Stimulated activated CD8-positive, alpha-beta memory T cell treated with anti-CD3 and anti-CD28 coated beads, Interleukin-4, amount 100 ng/mL, for 48 hours (primary cell): ENCODE results near the gene WDFY2.
A peak's percentile ranks its signal among the peaks of the same experiment; 100 is the strongest.

Source experiments
- DNase-seq: peaks from one replicate; pipeline ENCODE4 v3.0.0-alpha.2; 2020

Gene WDFY2

DNA sequence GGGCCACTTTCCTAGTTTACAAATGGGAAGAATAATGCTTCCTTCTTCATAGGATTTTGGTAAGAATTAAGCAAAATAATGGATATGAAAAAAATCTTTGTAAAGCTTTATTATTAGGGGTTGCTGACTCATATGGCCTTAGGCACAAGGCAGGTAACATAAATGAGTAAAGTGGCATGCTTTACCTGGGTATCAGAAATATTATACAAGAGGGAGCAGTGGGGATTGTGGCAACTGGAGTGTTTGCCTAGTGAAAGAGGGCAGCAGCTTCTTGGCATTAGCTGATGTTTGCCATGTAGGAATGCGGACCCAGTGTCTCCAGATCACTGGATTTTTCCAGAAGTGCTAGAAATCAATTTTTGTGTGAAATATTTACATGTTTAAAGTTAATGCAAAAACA, 19.5 kb downstream of the WDFY2 start:
- no peak for DNase-seq

DNA sequence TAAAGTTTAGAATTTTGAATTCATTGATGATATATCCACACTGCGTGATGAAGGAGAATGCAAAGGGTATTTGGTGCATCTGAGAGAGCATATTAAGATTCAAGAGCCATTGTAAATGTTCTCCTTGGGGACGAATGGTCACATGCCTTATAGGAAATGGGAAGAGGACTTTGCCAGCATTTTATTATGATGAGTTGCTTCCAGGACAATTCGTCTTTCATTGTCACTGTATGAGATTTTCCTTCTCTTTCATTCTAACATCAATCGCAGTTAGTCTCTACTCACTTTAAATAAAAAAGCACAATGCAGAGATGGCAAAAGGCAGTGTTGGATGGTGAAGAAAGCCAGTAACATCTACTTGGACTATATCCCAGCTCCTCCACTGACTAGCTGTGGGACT, 21.4 kb downstream of the WDFY2 start:
- DNase-seq, result no peak

DNA sequence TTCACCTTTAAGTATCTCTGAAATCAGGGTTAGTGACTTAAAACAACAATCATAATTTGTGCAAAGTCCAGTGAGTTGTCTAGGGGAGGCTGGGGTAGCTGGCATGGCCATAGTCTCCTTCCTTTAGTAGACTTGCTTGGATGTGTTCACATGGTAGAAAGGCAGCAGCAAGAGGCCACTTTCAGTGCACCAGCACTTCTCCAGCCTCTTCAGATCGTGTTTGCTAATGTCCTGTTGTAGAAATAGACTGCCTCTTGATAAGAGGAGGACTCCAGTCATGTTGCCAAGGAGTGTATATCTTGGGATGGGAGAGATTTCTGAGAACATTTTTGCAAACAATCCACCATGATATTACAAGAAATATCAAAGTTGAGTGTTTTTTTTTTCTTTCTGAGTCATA, 22.9 kb downstream of the WDFY2 start:
- no peak for DNase-seq

DNA sequence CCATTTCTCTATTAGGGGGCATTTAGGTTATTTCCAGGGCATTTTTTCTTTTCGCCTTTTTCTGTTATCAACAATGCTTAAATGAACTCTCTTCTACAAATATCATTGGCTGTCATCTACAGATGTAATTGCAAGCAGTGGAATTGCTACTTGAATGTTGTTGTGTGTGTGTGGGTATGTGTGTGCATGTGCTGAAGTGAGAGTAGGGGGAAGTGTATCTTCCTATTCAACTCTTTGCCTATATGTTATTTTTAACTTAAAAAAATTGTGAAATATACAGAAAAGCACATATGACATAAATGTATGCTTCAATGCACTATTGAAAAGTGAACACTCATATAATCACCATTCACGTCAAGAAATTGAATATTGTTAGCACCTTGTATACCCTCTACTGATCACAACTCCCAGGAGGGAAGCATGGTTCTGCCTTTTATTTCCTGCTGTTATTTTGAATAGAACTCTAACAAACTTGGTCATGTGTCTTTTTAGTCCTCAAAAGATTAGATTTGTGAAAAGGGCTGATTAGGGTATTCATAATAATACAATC, 24.7 kb downstream of the WDFY2 start:
- no peak for DNase-seq

DNA sequence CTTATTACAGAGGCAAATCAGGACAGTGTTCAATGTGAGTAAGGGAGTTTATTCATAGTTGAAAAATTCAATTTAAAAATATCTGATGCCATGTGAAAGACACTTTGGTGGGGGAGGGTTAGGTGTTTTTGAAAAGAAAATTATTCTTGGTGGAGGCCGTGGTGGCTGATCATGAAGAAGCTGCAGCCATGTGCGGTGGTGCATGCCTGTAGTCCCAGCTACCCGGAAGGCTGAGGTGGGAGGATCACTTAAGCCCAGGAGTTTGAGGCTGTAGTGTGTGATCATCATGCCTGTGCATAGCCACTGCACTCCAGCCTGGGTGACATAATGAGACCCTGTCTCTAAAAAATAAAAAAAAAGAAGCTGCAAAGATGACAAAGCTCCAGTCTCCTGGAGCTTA, 28.6 kb downstream of the WDFY2 start:
- DNase-seq, result no peak

DNA sequence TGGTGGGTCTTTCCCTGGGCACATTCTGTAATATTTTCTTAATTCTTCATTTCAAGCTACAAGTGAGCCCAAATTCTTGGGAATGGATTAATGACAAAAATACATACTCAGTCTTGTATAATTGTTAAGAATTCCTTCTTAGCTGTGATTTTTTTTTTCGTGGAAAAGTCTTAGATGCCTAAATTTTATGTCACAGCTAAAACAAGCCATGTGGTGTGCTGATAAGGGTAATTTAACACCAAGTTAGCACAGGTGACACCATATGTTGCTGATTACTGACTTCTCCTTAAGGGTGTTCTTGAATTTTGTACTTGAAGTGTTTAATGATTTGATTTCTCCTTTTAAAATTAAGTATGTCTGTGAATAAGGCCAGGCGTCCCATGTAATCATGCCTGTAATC, 29.3 kb downstream of the WDFY2 start:
- no peak for DNase-seq

DNA sequence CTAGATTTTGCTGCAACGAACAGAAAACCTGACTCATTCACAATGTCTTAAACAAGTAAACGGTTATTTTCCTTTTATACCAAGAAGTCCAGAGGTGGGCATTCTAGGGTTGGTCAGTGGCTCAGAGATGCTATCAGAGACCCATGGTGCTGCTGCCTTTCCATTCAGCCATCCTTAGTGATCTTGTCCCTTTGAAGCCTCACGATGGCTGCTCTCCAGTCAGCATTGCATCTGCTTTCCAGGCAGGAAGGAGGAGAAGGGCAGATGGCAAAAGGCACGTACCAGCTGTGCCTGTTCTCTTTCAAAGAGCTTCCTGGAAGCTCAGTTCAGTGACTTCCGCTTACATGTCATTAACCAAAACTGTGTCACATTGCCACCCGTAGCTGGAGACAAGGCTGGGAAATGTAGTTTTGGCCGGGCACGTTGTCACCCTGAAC, 30.1 kb downstream of the WDFY2 start:
- peak; percentile 55 for DNase-seq

DNA sequence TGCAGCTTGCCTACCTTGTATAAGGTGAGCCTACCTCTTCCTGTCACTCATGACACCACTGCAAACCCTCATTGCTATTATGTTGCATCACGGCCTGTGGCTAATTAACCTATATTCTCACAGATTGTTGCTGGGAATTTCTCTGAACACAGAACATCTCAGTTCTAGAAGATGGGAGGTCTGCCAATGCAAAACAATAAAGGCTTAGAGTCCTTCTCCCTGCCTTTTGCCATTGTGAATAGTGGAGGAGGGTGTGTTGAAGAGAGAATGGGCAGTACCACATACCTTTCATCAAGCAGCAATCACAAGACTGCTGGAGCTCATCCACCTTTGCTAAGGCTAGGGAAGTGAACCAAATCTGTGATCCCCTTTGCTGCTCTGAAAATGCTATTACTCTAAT, 34.4 kb downstream of the WDFY2 start:
- no peak for DNase-seq

DNA sequence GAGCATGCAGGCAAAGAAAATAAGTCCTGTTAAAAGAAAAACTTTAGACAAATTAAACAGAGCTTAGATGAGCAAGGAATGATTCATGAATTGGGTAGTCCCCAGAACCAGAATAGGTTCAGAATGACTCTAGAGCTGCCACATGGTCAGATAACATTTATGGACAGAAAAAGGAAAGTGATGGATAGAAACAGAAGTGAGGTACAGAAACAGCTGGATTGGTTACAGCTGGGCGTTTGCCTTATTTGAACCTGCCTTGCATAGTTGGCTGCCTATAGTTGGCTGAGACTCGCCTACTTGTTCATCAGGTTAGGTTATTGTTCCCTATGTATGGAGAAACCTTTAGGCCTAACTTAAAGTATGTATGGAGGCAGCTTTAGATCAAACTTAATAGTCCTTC, 35.4 kb downstream of the WDFY2 start:
- DNase-seq, result no peak

DNA sequence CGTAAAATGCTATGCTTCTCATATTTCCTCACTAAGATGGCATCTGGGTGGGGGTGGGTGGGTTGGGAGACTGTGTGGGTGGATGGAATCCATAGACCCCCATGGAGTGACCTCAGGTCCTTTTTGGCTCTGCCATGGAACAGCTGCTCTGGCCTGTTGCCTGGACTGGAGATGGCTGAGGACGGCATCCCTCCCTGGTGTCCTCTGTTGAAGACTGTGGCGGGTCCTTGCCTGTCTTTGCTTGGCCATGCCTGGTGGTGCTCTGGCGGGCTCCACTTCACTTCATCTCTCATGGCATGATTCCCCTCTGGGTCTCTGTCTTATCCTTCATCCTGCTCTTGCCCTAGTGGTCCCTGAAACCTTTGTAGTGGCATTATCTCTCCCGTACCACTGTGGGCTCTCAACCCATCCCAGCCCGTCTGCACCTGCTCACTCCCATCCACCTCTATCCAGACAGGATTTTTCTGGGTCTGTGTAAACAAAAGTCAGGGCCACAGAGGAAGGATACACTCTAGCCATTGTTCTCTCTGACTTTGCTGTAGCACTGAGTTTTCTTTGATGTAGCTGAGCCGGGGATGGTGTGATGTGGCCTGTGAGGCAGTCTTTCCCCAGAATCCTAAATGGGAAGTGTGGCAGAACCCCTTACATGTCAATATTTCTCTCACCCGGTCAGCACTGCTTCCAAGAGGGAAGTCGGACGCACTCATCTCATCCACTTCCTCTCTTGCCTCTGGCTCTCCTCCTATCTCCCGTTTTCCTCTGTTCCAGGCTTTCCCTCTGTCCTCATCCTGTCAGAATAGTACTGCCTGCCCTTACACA, 36.1 kb downstream of the WDFY2 start:
- DNase-seq, result no peak

DNA sequence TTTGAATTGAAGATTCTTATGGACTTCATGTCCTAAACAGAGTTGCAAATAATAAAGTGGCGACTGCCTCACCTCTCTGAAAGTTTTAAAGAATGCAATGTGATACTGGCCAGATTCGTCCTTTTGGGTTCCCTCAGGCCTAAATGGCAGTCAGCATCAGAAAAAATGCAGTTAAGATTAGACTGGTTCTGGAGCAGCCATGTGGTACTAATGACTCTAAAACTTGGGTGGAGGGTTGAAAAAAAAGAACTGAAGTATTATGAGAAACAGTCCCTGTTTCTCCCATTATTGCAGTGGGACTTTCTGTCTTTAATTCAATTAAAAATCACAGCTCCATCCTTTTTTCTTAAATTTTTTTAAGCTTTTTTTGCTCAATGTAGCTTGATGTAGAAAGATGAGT, 37.3 kb downstream of the WDFY2 start:
- DNase-seq, result no peak

DNA sequence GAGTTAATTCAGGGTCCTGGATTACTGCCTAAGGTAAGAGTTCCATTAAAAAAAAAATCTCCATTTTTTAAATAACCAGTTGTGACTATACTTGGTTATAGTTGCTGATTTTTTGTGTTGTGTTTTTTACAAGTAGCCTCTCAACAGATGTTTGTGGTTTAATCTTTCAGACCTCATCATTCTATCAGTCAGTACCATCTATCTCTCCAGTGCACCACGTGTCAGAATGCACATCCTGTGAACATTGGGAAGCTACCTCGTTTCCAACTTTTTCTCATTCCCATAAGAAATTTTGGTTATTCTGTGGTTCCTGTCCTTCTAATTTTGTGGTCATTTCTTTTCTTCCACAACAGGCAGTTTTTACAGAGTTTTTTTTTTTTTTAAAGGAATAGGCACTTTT, 39.2 kb downstream of the WDFY2 start:
- DNase-seq, result no peak

DNA sequence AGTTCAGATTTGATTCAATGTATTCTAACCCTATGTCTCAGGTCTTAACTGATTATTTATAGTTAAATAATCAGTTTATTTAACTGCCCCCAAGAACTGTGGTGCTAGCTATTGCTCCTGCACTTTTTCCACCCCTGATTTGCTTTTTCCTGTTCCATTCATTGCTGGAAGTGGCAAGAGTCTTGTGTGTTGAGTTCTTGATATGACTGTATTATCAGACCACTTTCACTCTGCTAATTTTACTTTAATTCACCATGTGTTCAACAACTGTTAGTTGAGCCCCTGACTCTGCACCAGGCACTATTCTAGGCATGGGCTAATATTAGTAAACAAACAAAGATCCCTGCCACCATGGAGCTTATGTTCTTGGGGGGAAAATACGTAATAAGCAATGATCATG, 39.9 kb downstream of the WDFY2 start:
- DNase-seq, result no peak

DNA sequence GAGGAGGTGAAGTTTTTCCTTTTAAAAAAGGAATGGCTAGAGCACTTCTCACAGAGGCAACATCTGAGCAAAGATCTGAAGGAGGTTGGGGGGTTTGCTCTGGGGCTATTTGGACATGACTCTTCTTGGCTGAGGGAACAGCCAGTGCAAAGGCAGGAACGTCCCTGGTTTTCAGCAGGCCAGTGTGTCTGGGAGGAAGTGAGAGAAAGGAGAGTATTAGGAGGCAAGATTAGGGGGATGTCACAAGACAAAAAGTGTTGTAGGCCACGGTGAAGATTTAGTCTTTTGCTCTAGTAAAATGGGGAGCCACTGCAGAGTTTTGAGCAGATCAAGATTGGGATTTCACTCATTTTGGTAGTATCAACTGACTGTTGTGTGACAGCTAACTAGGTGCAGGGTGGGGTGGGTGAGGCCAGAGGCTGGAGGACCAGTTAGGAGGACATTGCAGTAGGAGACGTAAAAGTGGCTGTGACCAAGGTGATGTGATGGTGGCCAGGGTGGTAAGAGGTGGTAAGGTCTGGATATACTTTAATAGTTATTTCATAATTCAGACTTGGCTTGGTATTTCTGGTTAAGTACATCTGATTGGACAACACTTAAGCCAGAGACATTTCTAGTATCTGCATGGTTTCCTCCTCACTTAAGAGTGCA, 40.6 kb downstream of the WDFY2 start:
- DNase-seq, result no peak

DNA sequence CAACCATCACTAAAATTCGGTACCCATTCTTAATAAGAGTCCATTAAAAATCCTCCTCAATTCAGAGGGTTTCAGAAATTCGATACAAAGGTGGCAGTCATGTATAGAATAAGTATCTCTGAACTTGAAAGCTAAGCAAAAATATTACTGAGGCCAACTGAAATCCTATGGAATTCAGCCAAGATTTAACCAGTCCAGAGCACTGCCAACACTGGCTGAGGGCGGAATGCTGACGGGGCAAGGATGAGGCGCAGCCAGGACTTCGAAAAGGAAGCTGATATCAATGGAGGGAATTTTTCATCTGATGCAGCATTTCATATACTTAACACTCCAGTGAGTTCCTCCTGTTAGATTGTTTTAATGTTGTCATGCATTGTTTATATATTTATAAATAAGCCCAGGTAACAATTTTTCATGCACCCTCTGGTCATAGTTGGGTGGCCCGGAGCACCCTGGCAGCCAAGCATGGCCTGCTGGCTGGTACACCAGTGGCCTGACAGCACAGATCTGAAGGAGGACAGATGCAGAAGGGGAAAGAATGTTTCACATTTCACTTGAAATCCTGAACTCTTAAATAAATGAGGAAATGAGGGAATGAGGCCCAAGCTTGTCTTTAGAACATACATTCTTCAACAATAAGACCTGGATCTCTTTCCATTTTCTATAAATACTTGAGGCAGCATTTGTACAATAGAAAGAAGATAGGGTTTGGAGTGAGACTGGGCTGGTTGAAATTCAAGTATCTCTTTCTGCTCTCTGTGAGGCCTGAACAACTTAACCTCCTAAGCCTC, 41.5 kb downstream of the WDFY2 start:
- no peak for DNase-seq

DNA sequence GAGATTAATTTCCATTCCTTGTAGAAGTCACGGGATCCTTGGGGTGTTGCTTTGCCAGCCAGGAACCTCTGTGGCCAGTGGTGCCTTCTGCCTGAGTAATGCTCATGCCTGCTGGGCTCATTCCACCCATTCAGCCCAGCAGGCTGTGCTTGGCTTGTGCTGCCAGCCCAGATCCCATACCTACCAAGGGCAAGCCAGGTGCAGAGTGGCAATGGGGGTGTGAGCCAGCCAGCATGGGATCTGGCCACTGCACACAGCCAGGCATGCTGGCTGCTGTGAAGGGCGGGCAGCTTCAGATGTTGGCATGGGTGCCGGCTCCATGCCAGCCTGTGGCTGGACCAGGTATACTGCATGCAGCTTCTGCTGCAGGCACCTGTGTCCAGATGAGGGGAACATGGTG, 42.5 kb downstream of the WDFY2 start:
- no peak for DNase-seq

DNA sequence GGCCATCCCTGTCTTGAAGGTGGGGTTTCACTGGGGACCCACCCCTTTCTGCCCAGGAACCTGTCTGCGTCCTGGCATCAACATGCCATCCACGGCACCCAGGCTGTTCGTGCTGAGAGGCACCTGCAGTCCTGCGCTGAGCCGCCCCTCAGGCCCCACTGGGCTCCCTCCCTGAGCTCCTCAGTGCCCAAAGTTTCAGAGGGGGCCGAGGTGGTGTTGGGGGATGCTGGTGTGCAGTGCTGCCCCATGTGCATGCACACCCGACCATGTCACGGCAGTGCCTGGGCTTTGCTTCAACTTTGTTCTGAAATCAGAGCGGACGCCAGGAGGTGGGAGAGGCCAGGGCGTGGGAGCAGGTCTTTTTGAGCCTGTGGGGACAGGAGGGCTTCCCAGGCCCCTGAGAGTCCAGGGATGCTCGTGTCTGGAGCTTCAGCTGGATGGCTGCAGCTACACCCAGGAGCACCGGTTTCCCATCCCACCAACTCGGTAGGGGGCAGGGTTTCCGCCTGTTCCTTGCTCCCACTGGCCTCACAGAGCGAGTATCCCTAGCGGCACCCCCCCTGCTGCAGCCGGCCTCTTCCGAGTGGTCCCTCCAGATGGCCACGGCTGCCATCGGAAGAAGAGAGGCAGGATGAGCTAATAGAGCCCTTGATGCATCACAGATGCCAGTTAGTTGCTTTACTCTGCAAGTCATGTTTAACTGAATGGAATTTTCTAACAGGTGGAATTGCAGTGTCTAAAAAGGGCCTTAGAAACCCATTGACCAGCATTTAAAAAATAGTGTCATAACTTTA, 44.0 kb downstream of the WDFY2 start:
- no peak for DNase-seq

DNA sequence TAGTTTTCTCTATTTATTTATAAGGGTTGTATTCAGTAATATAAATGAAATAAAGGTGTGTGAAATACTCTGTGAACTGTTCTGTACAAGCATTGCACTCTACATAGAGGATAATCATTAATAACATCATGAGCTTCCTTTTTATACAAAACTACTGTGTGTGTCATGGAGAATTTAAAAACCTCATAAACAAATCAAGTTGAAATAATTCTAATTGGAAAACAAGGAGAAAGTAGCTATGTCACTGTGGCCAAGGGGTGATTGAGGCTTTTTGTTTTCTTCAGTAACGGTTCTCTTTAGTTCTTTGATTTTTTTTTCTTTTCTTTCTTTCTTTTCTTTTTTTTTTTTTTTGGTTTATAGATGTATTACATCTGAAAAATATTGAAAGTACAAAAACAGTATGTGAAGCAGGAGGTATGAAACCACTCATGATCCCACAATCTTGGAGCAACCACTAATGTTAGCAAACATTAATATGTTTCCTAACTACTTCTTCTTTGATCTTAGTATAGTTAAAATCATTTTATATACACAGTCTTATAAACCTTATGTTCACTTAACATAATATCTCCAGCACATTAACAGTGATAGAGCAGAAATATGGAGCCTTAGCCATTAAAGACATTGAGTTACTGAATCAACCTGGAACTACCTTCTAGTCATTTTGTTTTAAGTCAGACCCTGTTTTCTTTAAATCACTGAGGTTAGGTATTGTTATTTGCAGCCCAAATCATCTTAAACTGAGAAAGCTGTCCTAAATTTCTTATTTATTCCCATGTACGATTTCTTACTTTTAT, 45.4 kb downstream of the WDFY2 start:
- DNase-seq, result no peak

DNA sequence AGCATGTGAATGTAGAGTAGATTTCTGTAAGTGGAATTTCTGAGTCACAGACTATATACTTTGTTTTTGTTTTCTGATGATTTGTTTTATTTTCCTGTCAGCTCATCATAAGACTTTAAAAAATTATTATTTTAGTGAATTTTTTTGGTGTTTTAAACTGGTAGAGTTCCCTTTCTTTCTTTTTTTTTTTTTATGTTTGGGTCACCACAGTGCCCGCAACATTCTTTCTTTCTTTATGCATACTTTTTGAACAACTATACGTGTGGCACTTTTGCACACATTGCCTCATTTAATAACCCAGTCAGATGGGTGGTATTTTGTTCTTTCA, 46.0 kb downstream of the WDFY2 start:
- DNase-seq, result no peak

DNA sequence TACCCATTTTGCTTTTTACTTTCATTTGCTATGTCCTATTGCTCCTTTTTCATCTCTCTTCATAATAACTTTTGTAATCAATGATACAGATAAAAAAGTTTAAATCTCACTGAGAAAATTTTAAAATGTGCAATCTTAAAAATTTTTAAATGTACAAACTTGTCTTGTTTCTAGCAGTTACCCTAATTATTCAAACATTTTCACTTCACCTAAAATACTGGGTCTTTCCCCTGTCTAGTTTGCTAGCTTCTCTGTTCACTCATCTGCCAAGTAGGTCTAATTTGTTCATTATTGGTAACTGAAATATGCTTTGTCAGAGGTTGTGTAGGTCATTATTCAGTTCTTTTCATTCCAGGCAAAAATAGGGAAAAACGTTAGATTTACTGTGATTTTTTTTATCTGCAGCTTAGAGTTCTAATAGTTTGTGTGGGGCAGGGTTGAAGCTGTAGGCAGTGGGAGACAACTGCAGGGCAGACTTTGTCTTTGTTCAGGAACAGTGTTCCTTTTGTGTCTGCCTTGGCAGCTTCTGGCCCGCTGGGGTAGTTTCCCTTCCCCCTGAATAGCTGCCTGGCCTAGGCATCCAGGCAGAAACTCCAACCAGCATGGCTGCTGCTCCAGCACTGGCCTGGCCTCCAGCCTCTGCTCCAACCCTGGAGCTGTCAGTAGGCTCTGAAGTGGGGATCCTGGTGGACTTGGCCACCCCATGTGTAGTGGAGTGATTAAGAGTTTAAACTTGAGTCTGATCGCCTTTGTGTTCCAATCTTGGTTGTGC, 48.5 kb downstream of the WDFY2 start:
- DNase-seq, result no peak
